ENCODE data around the gene CRIP3. TPM values are rescaled to one million over a fixed set of nuclear protein-coding genes. Genes with fewer than 3 reads are reported as not detected.

Gene CRIP3
- total and polyA plus RNA-seq, 2 of the 8 experiments (the other 6 are each of a cell fraction or from before 2014, with no cell fraction given): 34.0 to 46.3 TPM

GRCh38 chr6:43280234-43280633, 28.4 kb downstream of the CRIP3 start (continued):
- TF ChIP-seq CHD7 (IDR thresholded peaks at IDR 0.05; ENCODE audit: insufficient replicate concordance, low read length): no peak
- TF ChIP-seq CHD2 (IDR thresholded peaks at IDR 0.05; ENCODE audit: low read length): no peak
- no peak for TF ChIP-seq CHD1 (IDR thresholded peaks at IDR 0.05; ENCODE audit: low read depth, low read length)
- TF ChIP-seq BCL11A (IDR thresholded peaks at IDR 0.05; ENCODE audit: low read depth in 2 of 2, low read length in 2 of 2): no peak
- TF ChIP-seq FOSL1 (IDR thresholded peaks at IDR 0.05; ENCODE audit: insufficient read depth, low read depth, low read length): no peak
- TF ChIP-seq RXRA (IDR thresholded peaks at IDR 0.05; ENCODE audit: insufficient read depth, low read depth, low read length): no peak
- no peak for TF ChIP-seq EZH2 (IDR thresholded peaks at IDR 0.05; ENCODE audit: low read depth, low read length, severe bottlenecking)
